A549 (cell line): ENCODE data around the gene LRP5.

Experiments
- CEBPB ChIP-seq, 2 experiments: fragments of >200 bp in 1 of 2; sonication (Bioruptor Twin) in 1 of 2; formaldehyde crosslinking in 1 of 2; IDR thresholded peaks; 2 replicates each; pipeline ENCODE4 v1.6.1; 2012 to 2016
- CTCF ChIP-seq: fragments of >200 bp; sonication (Bioruptor Twin); formaldehyde crosslinking; IDR thresholded peaks from 3 replicates; pipeline ENCODE4 v1.5.1; 2016
- GATA3 ChIP-seq: IDR thresholded peaks from 2 replicates; pipeline ENCODE4 v1.6.1; 2012; ENCODE audit warnings: borderline replicate concordance
- JUN ChIP-seq, 2 experiments: fragments of >200 bp; sonication (Bioruptor Twin); formaldehyde crosslinking; IDR thresholded peaks; 2 replicates in 1 of 2; 3 replicates in 1 of 2; pipeline ENCODE4 v1.6.1; 2016 to 2017
- POLR2AphosphoS2 ChIP-seq: conservative IDR thresholded peaks from 2 replicates; pipeline ENCODE4 v1.6.1; 2012; ENCODE audit warnings: low read length, improper control_type of control experiment, inconsistent platforms
- RCOR1 ChIP-seq: fragments of 150-350 bp; IDR thresholded peaks from 2 replicates; pipeline ENCODE4 v1.6.1; 2014; ENCODE audit warnings: antibody characterized with exemption, low read length, low read depth
- USF2 ChIP-seq: fragments of 450-650 bp; IDR thresholded peaks from 2 replicates; pipeline ENCODE4 v1.6.1; 2014; ENCODE audit warnings: antibody characterized with exemption

- TF ChIP-seq POLR2AphosphoS2, result no peak
- TF ChIP-seq CEBPB (IDR thresholded peaks at IDR 0.05), result no peak
- TF ChIP-seq RCOR1, result no peak
- no peak for TF ChIP-seq USF2
- no peak for TF ChIP-seq CTCF
- TF ChIP-seq JUN (IDR thresholded peaks at IDR 0.05), result no peak
- no peak for TF ChIP-seq GATA3
Measured at GRCh38 chr11:68287419-68287818, 25.0 kb upstream of the LRP5 start.
